Natural killer cell treated with Interleukin-12 subunit alpha and Interleukin-12 subunit beta and Interleukin-15 and Interleukin-18, amount 100 ng/mL, for 72 hours (primary cell): Measurements from ENCODE around the gene MARCO. TPM values are rescaled to one million over a fixed set of nuclear protein-coding genes. Genes with fewer than 3 reads are reported as not detected.
A peak's percentile ranks its signal among the peaks of the same experiment; 100 is the strongest.
"Not testable (repeated sequence)": the region's sequence is repeated elsewhere in the genome, so short reads cannot be mapped to it uniquely, and the experiment has no call there.

Source experiments
- ATAC-seq, 2 donors: fragments of 150-1000 bp; cut with Tn5 transposase in 1 of 2; sonication (Bioruptor Pico), chemical (Tn5 transposase) in 1 of 2; 2 replicates each; pipeline ENCODE4 v1.10.0; 2021
- DNase-seq: peaks from one replicate; pipeline ENCODE4 v3.0.0; 2022; ENCODE audit warnings: low spot score
- H3K27ac Mint-ChIP-seq, 2 donors: 1 replicate in 1 of 2; 2 replicates in 1 of 2; pipeline ENCODE4 v1.8.0; 2022; ENCODE audit warnings: mixed read lengths in 2 of 2, mild to moderate bottlenecking in 1 of 2, moderate library complexity in 1 of 2
- H3K27me3 Mint-ChIP-seq, 2 donors: 1 replicate in 1 of 2; 2 replicates in 1 of 2; pipeline ENCODE4 v1.8.0; 2022; ENCODE audit warnings: mixed read lengths in 2 of 2
- H3K36me3 Mint-ChIP-seq: one replicate; pipeline ENCODE4 v1.8.0; 2022; ENCODE audit warnings: mixed read lengths
- H3K4me1 Mint-ChIP-seq, 2 donors: 1 replicate in 1 of 2; 2 replicates in 1 of 2; pipeline ENCODE4 v1.8.0; 2022; ENCODE audit warnings: low read depth in 2 of 2, mixed read lengths in 2 of 2, mild to moderate bottlenecking in 1 of 2
- H3K4me3 Mint-ChIP-seq: one replicate; pipeline ENCODE4 v1.8.0; 2022; ENCODE audit warnings: mixed read lengths
- H3K9me3 Mint-ChIP-seq: 2 replicates; pipeline ENCODE4 v1.8.0; 2022; ENCODE audit warnings: mixed read lengths
- total RNA-seq, 2 donors: library from RNA; stranded (reverse); gene quantifications; one replicate each; pipeline ENCODE4 v1.2.3, GENCODE V29; 2022

The MARCO gene
- total RNA-seq, 2 donors from 2014 or later: not detected

GRCh38 chr2:118940486-118941120 is 1.4 kb upstream of the MARCO start:
- Mint-ChIP-seq H3K27me3 (peaks cover 13 to 25% of the 10 kb centered on the region in 2 donors), H3K4me3 (no peak overlapping the region), H3K36me3 (no peaks in the 10 kb centered on the region), H3K4me1 (peaks cover 0 to 2% of the 10 kb centered on the region in 2 donors), H3K9me3 (no peaks in the 10 kb centered on the region), H3K27ac (no peak overlapping the region)
- ATAC-seq (no peak), DNase-seq (no peak)

- DNase-seq: no peak
- H3K4me1 Mint-ChIP-seq: peaks cover 0 to 2% of the 10 kb centered on the region in 2 donors
- H3K27ac Mint-ChIP-seq: no peak overlapping the region
- H3K9me3 Mint-ChIP-seq: no peaks in the 10 kb centered on the region
- H3K36me3 Mint-ChIP-seq: no peaks in the 10 kb centered on the region
- peaks cover 20 to 35% of the 10 kb centered on the region in 2 donors for H3K27me3 Mint-ChIP-seq
- no peak overlapping the region for H3K4me3 Mint-ChIP-seq
- peak in 1 of 2 donors; percentile 48 for ATAC-seq
Measured at GRCh38 chr2:118943286-118943685, 1.3 kb downstream of the MARCO start.

GRCh38 chr2:118945881-118946280 is 3.9 kb downstream of the MARCO start:
- Mint-ChIP-seq H3K27me3 (peaks cover 20 to 36% of the 10 kb centered on the region in 2 donors), H3K36me3 (no peaks in the 10 kb centered on the region), H3K9me3 (no peaks in the 10 kb centered on the region), H3K4me1 (peaks cover 0 to 2% of the 10 kb centered on the region in 2 donors), H3K4me3 (no peak overlapping the region), H3K27ac (no peak overlapping the region)
- ATAC-seq (no peak), DNase-seq (no peak)

GRCh38 chr2:118948266-118948665 is 6.3 kb downstream of the MARCO start:
- not testable (repeated sequence) for H3K4me3 Mint-ChIP-seq, H3K27ac Mint-ChIP-seq, H3K36me3 Mint-ChIP-seq, ATAC-seq, H3K4me1 Mint-ChIP-seq, DNase-seq, H3K9me3 Mint-ChIP-seq
- peaks cover 16 to 32% of the 10 kb centered on the region in 2 donors for H3K27me3 Mint-ChIP-seq

GRCh38 chr2:118954297-118955060 is 12.5 kb downstream of the MARCO start:
- H3K4me1 Mint-ChIP-seq: no peaks in the 10 kb centered on the region
- no peak overlapping the region for H3K27ac Mint-ChIP-seq
- ATAC-seq: no peak
- no peak overlapping the region for H3K4me3 Mint-ChIP-seq
- peaks cover 9 to 53% of the 10 kb centered on the region in 2 donors for H3K27me3 Mint-ChIP-seq
- DNase-seq: no peak
- peaks cover 4% of the 10 kb centered on the region for H3K9me3 Mint-ChIP-seq
- H3K36me3 Mint-ChIP-seq: peaks cover 5% of the 10 kb centered on the region

- no peaks in the 10 kb centered on the region for H3K36me3 Mint-ChIP-seq
- no peak overlapping the region for H3K4me3 Mint-ChIP-seq
- ATAC-seq (peak in 1 of 2 donors; percentile 50), DNase-seq (no peak)
- H3K9me3 Mint-ChIP-seq: no peaks in the 10 kb centered on the region
- H3K27ac Mint-ChIP-seq: no peak overlapping the region
- H3K27me3 Mint-ChIP-seq: peaks cover 11 to 29% of the 10 kb centered on the region in 2 donors
- H3K4me1 Mint-ChIP-seq: no peaks in the 10 kb centered on the region
Measured at GRCh38 chr2:118965737-118966136, 23.7 kb downstream of the MARCO start.

- Mint-ChIP-seq H3K9me3 (no peaks in the 10 kb centered on the region), H3K36me3 (no peaks in the 10 kb centered on the region), H3K27me3 (peaks cover 11 to 39% of the 10 kb centered on the region in 2 donors), H3K4me1 (no peaks in the 10 kb centered on the region), H3K27ac (no peak overlapping the region), H3K4me3 (no peak overlapping the region)
- no peak for DNase-seq
- peak in 1 of 2 donors; percentile 22 for ATAC-seq
Measured at GRCh38 chr2:118967124-118967880, 25.3 kb downstream of the MARCO start.

GRCh38 chr2:118968042-118968441 is 26.0 kb downstream of the MARCO start:
- Mint-ChIP-seq H3K36me3 (no peaks in the 10 kb centered on the region), H3K9me3 (no peaks in the 10 kb centered on the region), H3K4me1 (no peaks in the 10 kb centered on the region), H3K27me3 (peaks cover 11 to 40% of the 10 kb centered on the region in 2 donors), H3K27ac (no peak overlapping the region), H3K4me3 (no peak overlapping the region)
- DNase-seq (no peak), ATAC-seq (no peak)

GRCh38 chr2:118968961-118969733 is 27.2 kb downstream of the MARCO start:
- Mint-ChIP-seq H3K27me3 (peaks cover 12 to 44% of the 10 kb centered on the region in 2 donors), H3K9me3 (no peaks in the 10 kb centered on the region), H3K27ac (no peak overlapping the region), H3K4me3 (no peak overlapping the region), H3K4me1 (no peaks in the 10 kb centered on the region), H3K36me3 (no peaks in the 10 kb centered on the region)
- DNase-seq (no peak), ATAC-seq (no peak)

- Mint-ChIP-seq H3K27me3 (peaks cover 12 to 39% of the 10 kb centered on the region in 2 donors), H3K4me3 (no peak overlapping the region), H3K27ac (no peak overlapping the region), H3K9me3 (no peaks in the 10 kb centered on the region), H3K4me1 (no peaks in the 10 kb centered on the region), H3K36me3 (no peaks in the 10 kb centered on the region)
- no peak for ATAC-seq
- DNase-seq: no peak
Measured at GRCh38 chr2:118969734-118970395, 27.9 kb downstream of the MARCO start.

- DNase-seq: no peak
- Mint-ChIP-seq H3K4me1 (no peaks in the 10 kb centered on the region), H3K27me3 (peaks cover 10 to 33% of the 10 kb centered on the region in 2 donors), H3K9me3 (no peaks in the 10 kb centered on the region), H3K4me3 (no peak overlapping the region), H3K27ac (no peak overlapping the region), H3K36me3 (no peaks in the 10 kb centered on the region)
- ATAC-seq: no peak
Measured at GRCh38 chr2:118970396-118971135, 28.6 kb downstream of the MARCO start.

GRCh38 chr2:118971245-118972122 is 29.5 kb downstream of the MARCO start:
- no peak for DNase-seq
- no peaks in the 10 kb centered on the region for H3K4me1 Mint-ChIP-seq
- H3K9me3 Mint-ChIP-seq: no peaks in the 10 kb centered on the region
- peaks cover 7 to 30% of the 10 kb centered on the region in 2 donors for H3K27me3 Mint-ChIP-seq
- H3K4me3 Mint-ChIP-seq: no peak overlapping the region
- no peak overlapping the region for H3K27ac Mint-ChIP-seq
- no peaks in the 10 kb centered on the region for H3K36me3 Mint-ChIP-seq
- no peak for ATAC-seq
